A673 (cell line): Measurements from ENCODE around the gene MATN1. TPM values are rescaled to one million over a fixed set of nuclear protein-coding genes. Genes with fewer than 3 reads are reported as not detected.

ENCODE experiments used
- BruUV-seq: library from RNA; stranded (reverse); fragments of 400-500 nt; replicated peaks from 2 replicates; lab custom pipeline; 2021; lab: Mats Ljungman, UMichigan
- CTCF ChIA-PET: fragments of 300-600 bp; sonication (Branson Sonifier 250); formaldehyde crosslinking; loops from one replicate; lab custom pipeline; 2022; ENCODE audit warnings: antibody characterized with exemption; lab: Charles Lee
- POLR2A ChIA-PET: fragments of 300-600 bp; sonication (Branson Sonifier 250); formaldehyde crosslinking; loops from one replicate; lab custom pipeline; 2022; ENCODE audit warnings: antibody characterized with exemption; ENCODE audit not compliant: low non-redundant PET; lab: Charles Lee
- DNase-seq: peaks from one replicate; pipeline ENCODE4 v3.0.0-alpha.2; 2015; ENCODE audit warnings: low spot score
- H3K27ac ChIP-seq: fragments of 200-600 bp; sonication (generic); 2 replicates; pipeline ENCODE4 v1.5.1; 2016; ENCODE audit warnings: mixed run types, low read depth, mild to moderate bottlenecking, mixed read lengths, antibody characterized with exemption, low read length; ENCODE audit not compliant: poor library complexity, severe bottlenecking
- H3K27me3 ChIP-seq: fragments of 200-600 bp; sonication (generic); replicated peaks from 2 replicates; pipeline ENCODE4 v1.6.1; 2017; ENCODE audit warnings: mixed run types, low read depth, mild to moderate bottlenecking, mixed read lengths, antibody characterized with exemption, low read length; ENCODE audit not compliant: insufficient read depth, poor library complexity
- H3K36me3 ChIP-seq: fragments of 200-600 bp; sonication (generic); 2 replicates; pipeline ENCODE4 v1.6.1; 2016; ENCODE audit warnings: mixed run types, mild to moderate bottlenecking, mixed read lengths, antibody characterized with exemption, low read length; ENCODE audit not compliant: insufficient read depth, poor library complexity, severe bottlenecking
- H3K4me1 ChIP-seq: fragments of 200-600 bp; sonication (generic); 2 replicates; pipeline ENCODE4 v1.6.1; 2017; ENCODE audit warnings: mixed run types, mild to moderate bottlenecking, mixed read lengths, antibody characterized with exemption, low read length; ENCODE audit not compliant: insufficient read depth, poor library complexity, severe bottlenecking
- H3K4me3 ChIP-seq: fragments of 200-600 bp; sonication (generic); 2 replicates; pipeline ENCODE4 v1.5.1; 2016; ENCODE audit warnings: low read depth, mixed run types, mild to moderate bottlenecking, mixed read lengths, low read length; ENCODE audit not compliant: poor library complexity, severe bottlenecking
- H3K9me3 ChIP-seq: fragments of 200-600 bp; sonication (generic); 2 replicates; pipeline ENCODE4 v1.6.1; 2016; ENCODE audit warnings: mixed run types, low read depth, mild to moderate bottlenecking, mixed read lengths, antibody characterized with exemption, low read length; ENCODE audit not compliant: poor library complexity, severe bottlenecking
- EZH2 ChIP-seq: fragments of 200-600 bp; sonication (generic); IDR thresholded peaks from 2 replicates; pipeline ENCODE4 v1.6.1; 2017; ENCODE audit warnings: borderline replicate concordance, low read depth, mild to moderate bottlenecking, mixed read lengths, antibody characterized with exemption, low read length; ENCODE audit not compliant: poor library complexity, severe bottlenecking
- intact Hi-C: fragments of 100-400 bp; cut with micrococcal nuclease; formaldehyde crosslinking; loops from one replicate; pipeline ENCODE4 v1.10.0; 2022; ENCODE audit not compliant: unreplicated experiment
- total RNA-seq: library from RNA; stranded (reverse); gene quantifications from 2 replicates; pipeline ENCODE4 v1.2.3, GENCODE V29; 2021
- TF ChIP-seq, protein P1 (sequence below): fragments of 300-800, 200-600 bp; sonication (generic); conservative IDR thresholded peaks from 2 replicates; pipeline ENCODE4 v1.5.1; 2017; ENCODE audit warnings: low read depth, mild to moderate bottlenecking, antibody characterized with exemption, low read length, moderate library complexity, mixed read lengths

Gene MATN1
- total RNA-seq, 1 experiment from 2014 or later, result not detected

DNA sequence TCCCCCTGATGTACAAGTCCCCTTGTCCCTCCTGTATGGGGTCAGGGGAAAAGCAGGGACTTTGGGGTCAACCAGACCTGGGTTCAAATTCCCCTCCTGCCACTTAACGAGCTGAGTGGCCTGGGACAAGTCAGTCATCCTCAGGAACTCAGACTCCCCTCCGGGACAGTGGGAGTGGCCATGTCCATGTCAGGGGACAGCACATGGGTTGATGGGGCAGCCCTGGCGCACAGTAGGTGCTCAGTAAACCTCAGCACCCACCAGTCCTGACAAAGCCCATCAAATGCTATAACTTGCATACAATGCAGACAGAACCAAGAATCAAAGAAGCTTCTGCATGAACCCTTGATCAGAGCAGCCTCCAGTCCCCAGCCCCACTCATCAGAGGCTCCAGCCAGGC, 30.0 kb downstream of the MATN1 start:
- no peak overlapping the region for H3K4me3 ChIP-seq
- no peaks in the 10 kb centered on the region for H3K36me3 ChIP-seq
- no peak overlapping the region for H3K27ac ChIP-seq
- POLR2A ChIA-PET, result no interaction called here
- TF ChIP-seq, protein P1, sequence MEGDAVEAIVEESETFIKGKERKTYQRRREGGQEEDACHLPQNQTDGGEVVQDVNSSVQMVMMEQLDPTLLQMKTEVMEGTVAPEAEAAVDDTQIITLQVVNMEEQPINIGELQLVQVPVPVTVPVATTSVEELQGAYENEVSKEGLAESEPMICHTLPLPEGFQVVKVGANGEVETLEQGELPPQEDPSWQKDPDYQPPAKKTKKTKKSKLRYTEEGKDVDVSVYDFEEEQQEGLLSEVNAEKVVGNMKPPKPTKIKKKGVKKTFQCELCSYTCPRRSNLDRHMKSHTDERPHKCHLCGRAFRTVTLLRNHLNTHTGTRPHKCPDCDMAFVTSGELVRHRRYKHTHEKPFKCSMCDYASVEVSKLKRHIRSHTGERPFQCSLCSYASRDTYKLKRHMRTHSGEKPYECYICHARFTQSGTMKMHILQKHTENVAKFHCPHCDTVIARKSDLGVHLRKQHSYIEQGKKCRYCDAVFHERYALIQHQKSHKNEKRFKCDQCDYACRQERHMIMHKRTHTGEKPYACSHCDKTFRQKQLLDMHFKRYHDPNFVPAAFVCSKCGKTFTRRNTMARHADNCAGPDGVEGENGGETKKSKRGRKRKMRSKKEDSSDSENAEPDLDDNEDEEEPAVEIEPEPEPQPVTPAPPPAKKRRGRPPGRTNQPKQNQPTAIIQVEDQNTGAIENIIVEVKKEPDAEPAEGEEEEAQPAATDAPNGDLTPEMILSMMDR, result no peak
- no peak for TF ChIP-seq EZH2
- H3K9me3 ChIP-seq, result no peaks in the 10 kb centered on the region
- no TSS peak for BruUV-seq
- no peak for DNase-seq
- CTCF ChIA-PET, result no interaction called here
- H3K27me3 ChIP-seq, result no peaks in the 10 kb centered on the region
- H3K4me1 ChIP-seq, result no peaks in the 10 kb centered on the region
- intact Hi-C loops, result no loop called here

DNA sequence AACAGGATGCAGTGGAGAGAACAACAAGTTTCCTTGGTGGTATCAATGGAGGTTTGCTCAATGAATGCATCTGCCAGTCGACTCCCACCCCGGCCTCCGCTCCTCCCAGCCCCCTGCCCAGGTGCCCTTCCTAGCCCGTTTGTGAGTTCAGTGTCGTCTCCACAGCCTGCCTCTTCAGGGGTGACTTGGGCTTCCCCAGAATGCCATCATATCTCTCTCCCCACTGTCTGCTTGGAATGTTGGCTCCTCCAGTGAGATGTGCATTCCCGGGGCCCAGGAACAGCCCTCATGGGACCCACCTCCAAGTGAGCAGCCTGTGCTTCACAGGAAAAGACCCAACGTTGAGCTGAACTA, 30.5 kb downstream of the MATN1 start:
- ChIA-PET POLR2A (no interaction called here), CTCF (no interaction called here)
- H3K27me3 ChIP-seq, result no peaks in the 10 kb centered on the region
- BruUV-seq, result no TSS peak
- TF ChIP-seq EZH2, result no peak
- TF ChIP-seq, protein P1, result no peak
- H3K27ac ChIP-seq, result no peak overlapping the region
- no peaks in the 10 kb centered on the region for H3K4me1 ChIP-seq
- H3K36me3 ChIP-seq, result no peaks in the 10 kb centered on the region
- H3K4me3 ChIP-seq, result no peak overlapping the region
- intact Hi-C loops, result no loop called here
- DNase-seq, result no peak
- H3K9me3 ChIP-seq, result no peaks in the 10 kb centered on the region

DNA sequence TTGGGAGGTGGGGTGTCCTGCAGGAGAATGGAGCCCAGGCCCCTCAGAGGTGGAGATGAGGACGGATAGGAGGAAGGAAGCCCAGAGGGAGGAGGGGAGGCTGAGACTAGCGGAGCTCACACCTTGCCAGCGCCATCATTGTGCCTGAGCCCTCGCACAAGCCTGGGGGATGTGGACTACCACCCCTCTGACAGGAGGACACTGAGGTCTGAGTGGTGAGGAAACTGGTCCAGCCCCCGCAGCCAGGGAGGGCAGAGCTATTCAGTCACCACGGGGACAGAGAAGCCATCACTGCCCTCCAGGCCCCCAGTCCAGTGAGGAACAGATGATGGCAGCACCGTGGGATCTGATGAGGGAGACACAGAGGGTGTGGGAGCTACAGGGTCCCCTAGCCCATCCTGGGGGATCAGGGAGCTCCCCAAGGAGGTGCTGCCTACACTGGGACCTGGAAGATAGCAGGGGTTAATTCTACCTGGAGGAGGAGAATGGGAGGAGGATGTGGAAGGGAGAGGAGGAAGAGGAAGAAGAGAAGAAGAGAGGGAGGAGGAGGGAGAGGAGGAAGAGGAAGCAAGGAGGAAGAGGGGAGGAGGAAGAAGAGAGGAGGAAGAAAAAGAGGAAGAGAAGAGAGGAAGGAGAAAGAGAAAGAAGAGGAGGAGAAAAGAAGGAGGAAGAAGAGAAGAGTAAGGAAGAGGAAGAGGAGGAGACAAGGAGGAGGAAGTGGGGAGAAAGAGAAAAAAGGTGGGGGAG, 31.0 kb downstream of the MATN1 start:
- CTCF ChIA-PET, result no interaction called here
- TF ChIP-seq, protein P1, result no peak
- TF ChIP-seq EZH2, result no peak

More for the DNA sequence above, 31.0 kb downstream of the MATN1 start:
- intact Hi-C loops, result no loop called here
- DNase-seq, result no peak
- H3K27ac ChIP-seq, result no peak overlapping the region
- H3K4me1 ChIP-seq, result no peaks in the 10 kb centered on the region
- no peaks in the 10 kb centered on the region for H3K27me3 ChIP-seq
- no peaks in the 10 kb centered on the region for H3K36me3 ChIP-seq
- BruUV-seq, result no TSS peak
- POLR2A ChIA-PET, result no interaction called here
- H3K4me3 ChIP-seq, result no peak overlapping the region
- no peaks in the 10 kb centered on the region for H3K9me3 ChIP-seq
